IPS-20b (cell line): ENCODE data around the gene GPR156.

Experiments
- H3K27ac ChIP-seq: one replicate; pipeline ENCODE4 v1.5.1; 2013; ENCODE audit warnings: low read length
- H3K27me3 ChIP-seq: 2 replicates; pipeline ENCODE4 v1.6.1; 2013; ENCODE audit warnings: mild to moderate bottlenecking, low read length, inconsistent platforms; ENCODE audit not compliant: insufficient read depth
- H3K36me3 ChIP-seq: 2 replicates; pipeline ENCODE4 v1.6.1; 2013; ENCODE audit warnings: low read depth, mild to moderate bottlenecking, inconsistent platforms, low read length, moderate library complexity; ENCODE audit not compliant: insufficient read depth
- H3K4me1 ChIP-seq: 2 replicates; pipeline ENCODE4 v1.6.1; 2013; ENCODE audit warnings: mild to moderate bottlenecking, control low read depth, inconsistent platforms, low read length, moderate library complexity; ENCODE audit not compliant: insufficient read depth
- H3K4me3 ChIP-seq: 2 replicates; pipeline ENCODE4 v1.5.1; 2013; ENCODE audit warnings: mild to moderate bottlenecking, low read length, inconsistent platforms
- H3K9ac ChIP-seq: 2 replicates; pipeline ENCODE4 v1.6.1; 2013; ENCODE audit warnings: low read depth, mild to moderate bottlenecking, inconsistent platforms, low read length, moderate library complexity
- H3K9me3 ChIP-seq: 2 replicates; pipeline ENCODE4 v1.6.1; 2013; ENCODE audit warnings: mild to moderate bottlenecking, low read depth, low read length, inconsistent platforms; ENCODE audit not compliant: insufficient read depth

GPR156 gene

GRCh38 chr3:120214176-120214575, 70.8 kb downstream of the GPR156 start:
- Histone ChIP-seq H3K4me1 (no peaks in the 10 kb centered on the region), H3K9ac (no peak overlapping the region), H3K27ac (no peak overlapping the region), H3K4me3 (no peak overlapping the region), H3K9me3 (no peaks in the 10 kb centered on the region), H3K36me3 (no peaks in the 10 kb centered on the region), H3K27me3 (no peaks in the 10 kb centered on the region)

- no peaks in the 10 kb centered on the region for H3K27me3 ChIP-seq
- no peaks in the 10 kb centered on the region for H3K36me3 ChIP-seq
- no peak overlapping the region for H3K9ac ChIP-seq
- no peak overlapping the region for H3K4me3 ChIP-seq
- no peaks in the 10 kb centered on the region for H3K9me3 ChIP-seq
- no peak overlapping the region for H3K27ac ChIP-seq
- no peaks in the 10 kb centered on the region for H3K4me1 ChIP-seq
Observed at GRCh38 chr3:120212505-120212904, 72.5 kb downstream of the GPR156 start.

- no peak overlapping the region for H3K9ac ChIP-seq
- no peaks in the 10 kb centered on the region for H3K36me3 ChIP-seq
- no peak overlapping the region for H3K27ac ChIP-seq
- no peaks in the 10 kb centered on the region for H3K27me3 ChIP-seq
- H3K9me3 ChIP-seq: no peaks in the 10 kb centered on the region
- no peak overlapping the region for H3K4me3 ChIP-seq
- no peaks in the 10 kb centered on the region for H3K4me1 ChIP-seq
Observed at GRCh38 chr3:120209425-120209824, 75.6 kb downstream of the GPR156 start.

GRCh38 chr3:120204338-120204737, 80.7 kb downstream of the GPR156 start:
- no peaks in the 10 kb centered on the region for H3K9me3 ChIP-seq
- H3K27ac ChIP-seq: no peak overlapping the region
- H3K36me3 ChIP-seq: no peaks in the 10 kb centered on the region
- H3K4me1 ChIP-seq: no peaks in the 10 kb centered on the region
- no peak overlapping the region for H3K9ac ChIP-seq
- H3K4me3 ChIP-seq: no peak overlapping the region
- no peaks in the 10 kb centered on the region for H3K27me3 ChIP-seq

- H3K4me3 ChIP-seq: no peak overlapping the region
- no peak overlapping the region for H3K9ac ChIP-seq
- no peaks in the 10 kb centered on the region for H3K4me1 ChIP-seq
- H3K27ac ChIP-seq: no peak overlapping the region
- no peaks in the 10 kb centered on the region for H3K36me3 ChIP-seq
- no peaks in the 10 kb centered on the region for H3K9me3 ChIP-seq
- H3K27me3 ChIP-seq: no peaks in the 10 kb centered on the region
Observed at GRCh38 chr3:120203621-120204020, 81.4 kb downstream of the GPR156 start.

GRCh38 chr3:120203016-120203415, 82.0 kb downstream of the GPR156 start:
- no peaks in the 10 kb centered on the region for H3K4me1 ChIP-seq
- no peak overlapping the region for H3K9ac ChIP-seq
- no peaks in the 10 kb centered on the region for H3K36me3 ChIP-seq
- H3K9me3 ChIP-seq: no peaks in the 10 kb centered on the region
- no peak overlapping the region for H3K27ac ChIP-seq
- H3K4me3 ChIP-seq: no peak overlapping the region
- no peaks in the 10 kb centered on the region for H3K27me3 ChIP-seq

GRCh38 chr3:120202363-120202762, 82.7 kb downstream of the GPR156 start:
- no peaks in the 10 kb centered on the region for H3K9me3 ChIP-seq
- no peak overlapping the region for H3K9ac ChIP-seq
- no peaks in the 10 kb centered on the region for H3K27me3 ChIP-seq
- no peak overlapping the region for H3K4me3 ChIP-seq
- no peaks in the 10 kb centered on the region for H3K36me3 ChIP-seq
- no peaks in the 10 kb centered on the region for H3K4me1 ChIP-seq
- no peak overlapping the region for H3K27ac ChIP-seq

- Histone ChIP-seq H3K9ac (no peak overlapping the region; the same call in 1 of the 2 replicates), H3K9me3 (no peaks in the 10 kb centered on the region), H3K27me3 (no peaks in the 10 kb centered on the region), H3K4me3 (no peak overlapping the region), H3K27ac (no peak overlapping the region), H3K4me1 (no peaks in the 10 kb centered on the region), H3K36me3 (no peaks in the 10 kb centered on the region)
Observed at GRCh38 chr3:120200493-120201235, 84.4 kb downstream of the GPR156 start.

GRCh38 chr3:120198305-120198878, 86.6 kb downstream of the GPR156 start:
- Histone ChIP-seq H3K36me3 (no peaks in the 10 kb centered on the region), H3K27ac (no peak overlapping the region), H3K27me3 (no peaks in the 10 kb centered on the region), H3K4me3 (no peak overlapping the region), H3K9me3 (no peaks in the 10 kb centered on the region), H3K9ac (no peak overlapping the region), H3K4me1 (no peaks in the 10 kb centered on the region)

GRCh38 chr3:120196812-120197211, 88.2 kb downstream of the GPR156 start:
- Histone ChIP-seq H3K27ac (no peak overlapping the region), H3K27me3 (no peaks in the 10 kb centered on the region), H3K9me3 (no peaks in the 10 kb centered on the region), H3K4me1 (no peaks in the 10 kb centered on the region), H3K9ac (no peak overlapping the region), H3K36me3 (no peaks in the 10 kb centered on the region), H3K4me3 (no peak overlapping the region)

- no peak overlapping the region for H3K4me3 ChIP-seq
- no peaks in the 10 kb centered on the region for H3K4me1 ChIP-seq
- H3K9ac ChIP-seq: no peak overlapping the region
- no peaks in the 10 kb centered on the region for H3K9me3 ChIP-seq
- H3K27ac ChIP-seq: no peak overlapping the region
- no peaks in the 10 kb centered on the region for H3K27me3 ChIP-seq
- no peaks in the 10 kb centered on the region for H3K36me3 ChIP-seq
Observed at GRCh38 chr3:120196333-120196732, 88.7 kb downstream of the GPR156 start.

GRCh38 chr3:120193554-120193953, 91.5 kb downstream of the GPR156 start:
- Histone ChIP-seq H3K9ac (no peak overlapping the region), H3K27ac (no peak overlapping the region), H3K27me3 (no peaks in the 10 kb centered on the region), H3K4me3 (no peak overlapping the region), H3K36me3 (no peaks in the 10 kb centered on the region), H3K9me3 (no peaks in the 10 kb centered on the region), H3K4me1 (no peaks in the 10 kb centered on the region)
